Left ventricle myocardium inferior (tissue), 1 donor: ENCODE data around the gene FGFR3. TPM values are rescaled to one million over a fixed set of nuclear protein-coding genes. Genes with fewer than 3 reads are reported as not detected.

Source experiments
- DNase-seq: peaks from one replicate; pipeline ENCODE4 v3.0.0-alpha.2; 2020
- H3K27ac ChIP-seq: fragments of 200-600 bp; replicated peaks from 2 replicates; pipeline ENCODE4 v1.8.0; 2021
- H3K27me3 ChIP-seq: fragments of 200-600 bp; 2 replicates; pipeline ENCODE4 v1.8.0; 2021; ENCODE audit warnings: low read depth
- H3K36me3 ChIP-seq: fragments of 200-600 bp; 2 replicates; pipeline ENCODE4 v1.8.0; 2021
- H3K4me1 ChIP-seq: fragments of 200-600 bp; 2 replicates; pipeline ENCODE4 v1.8.0; 2021
- H3K4me3 ChIP-seq: fragments of 200-600 bp; 2 replicates; pipeline ENCODE4 v1.8.0; 2021; ENCODE audit warnings: mild to moderate bottlenecking, moderate library complexity
- H3K9me3 ChIP-seq: fragments of 200-600 bp; replicated peaks from 2 replicates; pipeline ENCODE4 v1.8.0; 2021
- intact Hi-C: fragments of 100-400 bp; cut with micrococcal nuclease; formaldehyde crosslinking; loops from one replicate; pipeline ENCODE4 v1.11.0; 2022
- total RNA-seq: library from RNA; stranded (reverse); fragmentation: NEBNext Ultra II Directional; extraction: Animal tissue kit (Norgen Biotek cat#: 25700); gene quantifications from one replicate; pipeline ENCODE4 v1.2.1, GENCODE V29; 2021
- TF ChIP-seq, protein P1 (sequence below): fragments of 200-600 bp; IDR thresholded peaks from 2 replicates; pipeline ENCODE4 v1.8.0; 2021; ENCODE audit warnings: antibody characterized with exemption, mild to moderate bottlenecking, borderline replicate concordance
- donor health status: DM: no; HTN: yes; CAD: no; lungs with severe emphysema.

Gene FGFR3
- total RNA-seq, 1 donor from 2014 or later: 3.5 TPM

DNA sequence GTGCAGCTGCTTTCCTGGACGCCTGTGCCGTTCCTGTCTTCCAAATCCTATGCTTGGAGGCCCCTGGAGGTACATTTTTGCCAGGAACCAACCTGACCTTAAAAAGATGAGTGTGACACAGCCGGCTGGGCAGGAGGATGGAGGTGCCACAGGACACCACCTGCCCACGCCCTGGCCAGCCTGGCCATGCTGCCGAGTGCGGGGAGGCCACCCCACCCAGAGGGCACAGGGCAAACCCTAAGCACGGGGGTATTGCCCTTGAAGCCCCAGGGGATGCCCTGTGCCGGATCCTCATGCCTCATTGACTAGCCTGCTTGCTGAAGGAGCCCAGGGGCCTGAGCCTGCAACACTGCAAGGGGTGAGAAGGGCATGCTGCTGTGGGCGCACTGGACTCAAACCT is 20.1 kb downstream of the FGFR3 start:
- Histone ChIP-seq H3K36me3 (peaks cover 64% of the 10 kb centered on the region), H3K4me3 (no peak overlapping the region), H3K27me3 (no peaks in the 10 kb centered on the region), H3K9me3 (no peaks in the 10 kb centered on the region), H3K4me1 (no peaks in the 10 kb centered on the region), H3K27ac (no peak overlapping the region)
- intact Hi-C loops: no loop called here
- TF ChIP-seq, protein P1, sequence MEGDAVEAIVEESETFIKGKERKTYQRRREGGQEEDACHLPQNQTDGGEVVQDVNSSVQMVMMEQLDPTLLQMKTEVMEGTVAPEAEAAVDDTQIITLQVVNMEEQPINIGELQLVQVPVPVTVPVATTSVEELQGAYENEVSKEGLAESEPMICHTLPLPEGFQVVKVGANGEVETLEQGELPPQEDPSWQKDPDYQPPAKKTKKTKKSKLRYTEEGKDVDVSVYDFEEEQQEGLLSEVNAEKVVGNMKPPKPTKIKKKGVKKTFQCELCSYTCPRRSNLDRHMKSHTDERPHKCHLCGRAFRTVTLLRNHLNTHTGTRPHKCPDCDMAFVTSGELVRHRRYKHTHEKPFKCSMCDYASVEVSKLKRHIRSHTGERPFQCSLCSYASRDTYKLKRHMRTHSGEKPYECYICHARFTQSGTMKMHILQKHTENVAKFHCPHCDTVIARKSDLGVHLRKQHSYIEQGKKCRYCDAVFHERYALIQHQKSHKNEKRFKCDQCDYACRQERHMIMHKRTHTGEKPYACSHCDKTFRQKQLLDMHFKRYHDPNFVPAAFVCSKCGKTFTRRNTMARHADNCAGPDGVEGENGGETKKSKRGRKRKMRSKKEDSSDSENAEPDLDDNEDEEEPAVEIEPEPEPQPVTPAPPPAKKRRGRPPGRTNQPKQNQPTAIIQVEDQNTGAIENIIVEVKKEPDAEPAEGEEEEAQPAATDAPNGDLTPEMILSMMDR: no peak
- no peak for DNase-seq

DNA sequence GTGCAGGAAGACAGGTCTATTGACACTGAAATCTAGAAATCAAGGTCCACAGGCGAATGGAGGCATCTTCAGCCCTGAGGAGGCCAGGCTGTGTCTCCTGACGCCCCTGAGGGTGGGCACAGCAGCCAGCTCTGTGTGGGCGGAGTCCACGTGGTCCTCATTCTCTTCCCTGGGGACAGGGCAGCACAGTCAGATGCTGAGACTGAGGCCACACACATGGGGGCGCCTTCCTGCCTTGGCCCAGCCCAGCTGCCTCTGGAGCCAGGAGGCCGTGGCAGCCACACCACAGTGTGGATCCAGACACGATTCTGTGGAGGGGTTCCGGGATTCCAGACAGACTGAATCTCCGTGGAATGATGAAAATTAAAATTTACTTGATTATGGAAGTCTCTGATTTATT is 20.8 kb downstream of the FGFR3 start:
- H3K27ac ChIP-seq: no peak overlapping the region
- TF ChIP-seq, protein P1: no peak
- H3K27me3 ChIP-seq: no peaks in the 10 kb centered on the region
- intact Hi-C loops: no loop called here
- peaks cover 71% of the 10 kb centered on the region for H3K36me3 ChIP-seq
- H3K4me3 ChIP-seq: no peak overlapping the region
- no peaks in the 10 kb centered on the region for H3K4me1 ChIP-seq
- no peaks in the 10 kb centered on the region for H3K9me3 ChIP-seq
- DNase-seq: no peak

DNA sequence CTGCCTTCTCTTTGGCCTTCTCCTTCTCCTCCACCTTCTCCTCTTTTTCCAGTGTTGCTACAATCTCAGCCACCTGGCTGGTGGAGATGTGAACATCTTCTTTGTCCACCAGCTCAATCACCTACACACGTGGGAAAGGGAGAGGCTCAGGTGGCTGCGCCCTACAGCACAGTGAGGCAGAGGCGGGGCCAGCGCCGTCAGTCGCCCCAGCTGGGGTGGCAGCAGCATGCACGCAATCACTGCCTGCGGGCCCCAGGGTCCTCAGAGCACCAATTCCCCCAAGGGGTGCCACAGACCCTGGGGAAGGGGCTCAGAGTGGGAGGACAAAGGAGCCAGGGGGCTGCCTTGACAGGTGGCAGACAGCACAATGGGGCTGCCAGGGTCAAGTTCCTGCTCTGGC is 21.4 kb downstream of the FGFR3 start:
- intact Hi-C loops: no loop called here

DNA sequence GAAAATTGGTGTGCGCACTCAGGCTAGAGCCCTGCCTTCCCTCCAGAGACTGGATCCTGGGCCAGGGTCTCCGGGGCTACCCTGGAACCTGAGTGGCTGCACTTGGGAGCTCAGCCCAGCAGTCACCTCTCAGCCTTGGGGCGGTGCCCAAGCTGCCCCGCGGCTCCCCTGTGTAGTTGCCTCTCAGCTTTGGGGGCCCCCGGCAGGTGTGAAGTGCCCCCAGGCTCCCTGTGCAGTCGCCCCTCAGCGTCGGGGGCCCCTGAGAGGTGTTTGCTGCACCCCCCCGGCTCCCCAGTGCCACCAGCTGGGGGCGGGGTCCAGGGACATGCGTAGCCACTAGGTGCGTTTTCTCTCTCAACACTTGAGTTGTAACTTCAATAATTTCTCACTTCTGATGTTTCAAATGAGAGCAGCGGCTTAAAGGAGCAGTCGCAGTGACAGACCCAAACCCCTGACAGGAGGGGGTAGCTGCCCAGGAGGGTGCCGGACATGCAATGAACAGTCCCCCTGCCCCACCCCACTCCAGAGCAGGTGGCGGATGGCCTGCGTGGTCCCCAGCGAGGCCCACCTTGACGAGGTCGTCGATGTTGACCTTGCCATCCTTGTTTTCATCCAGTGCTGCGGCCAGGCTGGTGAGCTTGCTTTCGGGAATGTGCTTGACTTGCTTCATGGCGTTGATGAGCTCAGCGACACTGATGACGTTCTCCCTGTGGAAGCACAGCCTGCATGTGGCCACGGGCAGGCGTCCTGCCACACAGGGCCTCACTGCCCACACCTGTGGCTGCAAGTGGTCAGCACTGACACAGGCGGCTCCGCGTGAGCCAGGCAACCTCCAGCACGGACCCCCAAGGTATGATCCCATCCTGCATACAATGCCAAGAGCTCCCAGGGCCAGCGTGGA is 22.3 kb downstream of the FGFR3 start:
- Histone ChIP-seq H3K4me1 (no peaks in the 10 kb centered on the region), H3K4me3 (no peak overlapping the region), H3K27me3 (no peaks in the 10 kb centered on the region), H3K27ac (no peak overlapping the region), H3K36me3 (peaks cover 86% of the 10 kb centered on the region), H3K9me3 (no peaks in the 10 kb centered on the region)
- TF ChIP-seq, protein P1: no peak
- DNase-seq: no peak
- intact Hi-C loops: no loop called here

More for the DNA sequence above, 21.4 kb downstream of the FGFR3 start:
- TF ChIP-seq, protein P1: no peak
- no peak for DNase-seq
- Histone ChIP-seq H3K27ac (no peak overlapping the region), H3K4me3 (no peak overlapping the region), H3K9me3 (no peaks in the 10 kb centered on the region), H3K27me3 (no peaks in the 10 kb centered on the region), H3K4me1 (no peaks in the 10 kb centered on the region), H3K36me3 (peaks cover 77% of the 10 kb centered on the region)

- no peaks in the 10 kb centered on the region for H3K4me1 ChIP-seq
- H3K27me3 ChIP-seq: no peaks in the 10 kb centered on the region
- H3K4me3 ChIP-seq: no peak overlapping the region
- no peak overlapping the region for H3K27ac ChIP-seq
- no peaks in the 10 kb centered on the region for H3K9me3 ChIP-seq
- DNase-seq: no peak
- intact Hi-C loops: no loop called here
- TF ChIP-seq, protein P1: no peak
- peaks cover 88% of the 10 kb centered on the region for H3K36me3 ChIP-seq
These were observed 23.1 kb downstream of the FGFR3 start for GRCh38 chr4:1815997-1816860.
